ENCODE measurements around the gene GPATCH3. TPM values are rescaled to one million over a fixed set of nuclear protein-coding genes. Genes with fewer than 3 reads are reported as not detected.

The GPATCH3 gene
- total RNA-seq, 2 donors from 2014 or later: 9.2 to 28.2 TPM

GRCh38 chr1:26909951-26910342 lies 9.7 kb upstream of the GPATCH3 start:
- intact Hi-C loops (cut with DNase I): no loop called here
- no peak overlapping the region for H3K4me3 ChIP-seq
- no peaks in the 10 kb centered on the region for H3K4me1 ChIP-seq (replicated peaks)
- 80% methylated on average over 3 of the region's 3 CpGs for WGBS
- TF ChIP-seq CTCF (IDR thresholded peaks at IDR 0.05) (no peak), POLR2AphosphoS5 (IDR thresholded peaks at IDR 0.05) (no peak), POLR2A (IDR thresholded peaks at IDR 0.05) (no peak)
- no peaks in the 10 kb centered on the region for H3K9me3 ChIP-seq
- no peaks in the 10 kb centered on the region for H3K27me3 ChIP-seq (replicated peaks; ENCODE audit: insufficient read depth)
- DNase-seq (ENCODE audit: low spot score): no peak
- H3K27ac ChIP-seq: no peak overlapping the region
- H3K36me3 ChIP-seq: no peaks in the 10 kb centered on the region

GRCh38 chr1:26907071-26907917 lies 7.0 kb upstream of the GPATCH3 start:
- no peak for DNase-seq (ENCODE audit: low spot score)
- no peaks in the 10 kb centered on the region for H3K4me1 ChIP-seq (replicated peaks)
- no peak overlapping the region for H3K27ac ChIP-seq
- no peak overlapping the region for H3K4me3 ChIP-seq
- TF ChIP-seq CTCF (IDR thresholded peaks at IDR 0.05) (no peak), POLR2AphosphoS5 (IDR thresholded peaks at IDR 0.05) (no peak), POLR2A (IDR thresholded peaks at IDR 0.05) (no peak)
- no peaks in the 10 kb centered on the region for H3K36me3 ChIP-seq
- WGBS: 39% methylated on average over 5 of the region's 6 CpGs
- H3K9me3 ChIP-seq: no peaks in the 10 kb centered on the region
- intact Hi-C loops (cut with DNase I): no loop called here
- H3K27me3 ChIP-seq (replicated peaks; ENCODE audit: insufficient read depth): no peaks in the 10 kb centered on the region

GRCh38 chr1:26900815-26901511 lies 696 bp upstream of the GPATCH3 start:
- Histone ChIP-seq H3K27ac (peak overlapping the region; percentile 74 to 87), H3K9me3 (no peaks in the 10 kb centered on the region), H3K27me3 (replicated peaks; ENCODE audit: insufficient read depth) (no peaks in the 10 kb centered on the region), H3K4me3 (peak overlapping the region; percentile 70 to 76), H3K36me3 (no peaks in the 10 kb centered on the region), H3K4me1 (replicated peaks) (peaks cover 8% of the 10 kb centered on the region)
- intact Hi-C loops (cut with DNase I): no loop called here
- TF ChIP-seq CTCF (IDR thresholded peaks at IDR 0.05) (no peak), POLR2AphosphoS5 (IDR thresholded peaks at IDR 0.05) (no peak), POLR2A (IDR thresholded peaks at IDR 0.05) (no peak)
- no peak for DNase-seq (ENCODE audit: low spot score)
- WGBS: 63% methylated on average over 18 of the region's 18 CpGs

- Histone ChIP-seq H3K4me1 (replicated peaks) (peaks cover 8% of the 10 kb centered on the region), H3K36me3 (peaks cover 0 to 4% of the 10 kb centered on the region in 2 donors), H3K9me3 (no peaks in the 10 kb centered on the region), H3K27ac (no peak overlapping the region), H3K27me3 (replicated peaks; ENCODE audit: insufficient read depth) (no peaks in the 10 kb centered on the region), H3K4me3 (no peak overlapping the region)
- DNase-seq (ENCODE audit: low spot score): no peak
- TF ChIP-seq CTCF (IDR thresholded peaks at IDR 0.05) (no peak), POLR2A (IDR thresholded peaks at IDR 0.05) (no peak), POLR2AphosphoS5 (IDR thresholded peaks at IDR 0.05) (no peak)
- intact Hi-C loops (cut with DNase I): no loop called here
- 92% methylated on average over 9 of the region's 9 CpGs for WGBS
These were observed 2.9 kb downstream of the GPATCH3 start for GRCh38 chr1:26897351-26897750.

Measured in prostate gland (tissue), 2 donors.